ENCODE measurements around the gene GCNA.

GCNA gene

GRCh38 chrX:71532753-71533425 lies 45.3 kb upstream of the GCNA start, which contains the start of gene OGT:
Gene OGT (plus strand): TSS chrX:71533104. CDS start chrX:71533300, 196 bp downstream.
- peak within 1 kb of the TSS; percentile 93 for H3K4me2 ChIP-seq (ENCODE audit: low read depth, low read length, poor library complexity, severe bottlenecking)
- H3K27me3 ChIP-seq (ENCODE audit: insufficient read depth, low read length, poor library complexity, severe bottlenecking) = no peaks in the 10 kb centered on the region
- peak within 1 kb of the TSS; percentile 95 for H3K9ac ChIP-seq (ENCODE audit: low read depth, low read length, poor library complexity, severe bottlenecking)
- peaks cover 4% of the 10 kb centered on the region; the same call in 1 of the 2 replicates for H3K36me3 ChIP-seq (ENCODE audit: insufficient read depth, low read length)
- H3F3A ChIP-seq (ENCODE audit: low read depth) = no peaks in the 10 kb centered on the region
- H2AFZ ChIP-seq (ENCODE audit: low read length) = peak within 1 kb of the TSS; percentile 93
- peaks cover 30% of the 10 kb centered on the region for H4K20me1 ChIP-seq (ENCODE audit: insufficient read depth, low read length, poor library complexity, severe bottlenecking)
- H3K9me2 ChIP-seq (replicated peaks; ENCODE audit: low read depth, low read length) = no peaks in the 10 kb centered on the region
- TF ChIP-seq, protein P1, sequence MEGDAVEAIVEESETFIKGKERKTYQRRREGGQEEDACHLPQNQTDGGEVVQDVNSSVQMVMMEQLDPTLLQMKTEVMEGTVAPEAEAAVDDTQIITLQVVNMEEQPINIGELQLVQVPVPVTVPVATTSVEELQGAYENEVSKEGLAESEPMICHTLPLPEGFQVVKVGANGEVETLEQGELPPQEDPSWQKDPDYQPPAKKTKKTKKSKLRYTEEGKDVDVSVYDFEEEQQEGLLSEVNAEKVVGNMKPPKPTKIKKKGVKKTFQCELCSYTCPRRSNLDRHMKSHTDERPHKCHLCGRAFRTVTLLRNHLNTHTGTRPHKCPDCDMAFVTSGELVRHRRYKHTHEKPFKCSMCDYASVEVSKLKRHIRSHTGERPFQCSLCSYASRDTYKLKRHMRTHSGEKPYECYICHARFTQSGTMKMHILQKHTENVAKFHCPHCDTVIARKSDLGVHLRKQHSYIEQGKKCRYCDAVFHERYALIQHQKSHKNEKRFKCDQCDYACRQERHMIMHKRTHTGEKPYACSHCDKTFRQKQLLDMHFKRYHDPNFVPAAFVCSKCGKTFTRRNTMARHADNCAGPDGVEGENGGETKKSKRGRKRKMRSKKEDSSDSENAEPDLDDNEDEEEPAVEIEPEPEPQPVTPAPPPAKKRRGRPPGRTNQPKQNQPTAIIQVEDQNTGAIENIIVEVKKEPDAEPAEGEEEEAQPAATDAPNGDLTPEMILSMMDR (conservative IDR thresholded peaks at IDR 0.05; ENCODE audit: low read length) = no peak
- TF ChIP-seq EZH2phosphoT487 (IDR thresholded peaks at IDR 0.05; ENCODE audit: borderline replicate concordance) = no peak
- no peaks in the 10 kb centered on the region for H3K9me3 ChIP-seq (ENCODE audit: insufficient read depth, low read depth, low read length)
- H3K4me3 ChIP-seq (ENCODE audit: low read length, poor library complexity, severe bottlenecking) = peak within 1 kb of the TSS; percentile 88
- H3K4me1 ChIP-seq (ENCODE audit: insufficient read depth, low read length, poor library complexity, severe bottlenecking) = peaks cover 10% of the 10 kb centered on the region
- peaks cover 63% of the 10 kb centered on the region for H3K79me2 ChIP-seq (ENCODE audit: insufficient read depth, low read length)

- H3F3A ChIP-seq (ENCODE audit: low read depth) = no peaks in the 10 kb centered on the region
- no peaks in the 10 kb centered on the region for H3K9me3 ChIP-seq (ENCODE audit: insufficient read depth, low read depth, low read length)
- peak overlapping the region; percentile 93 for H3K4me2 ChIP-seq (ENCODE audit: low read depth, low read length, poor library complexity, severe bottlenecking)
- H3K4me1 ChIP-seq (ENCODE audit: insufficient read depth, low read length, poor library complexity, severe bottlenecking) = peaks cover 14% of the 10 kb centered on the region
- TF ChIP-seq, protein P1 (conservative IDR thresholded peaks at IDR 0.05; ENCODE audit: low read length) = no peak
- no peak for TF ChIP-seq EZH2phosphoT487 (IDR thresholded peaks at IDR 0.05; ENCODE audit: borderline replicate concordance)
- H3K36me3 ChIP-seq (ENCODE audit: insufficient read depth, low read length) = peaks cover 9% of the 10 kb centered on the region; the same call in 1 of the 2 replicates
- peak overlapping the region; percentile 88 for H3K4me3 ChIP-seq (ENCODE audit: low read length, poor library complexity, severe bottlenecking)
- no peaks in the 10 kb centered on the region for H3K27me3 ChIP-seq (ENCODE audit: insufficient read depth, low read length, poor library complexity, severe bottlenecking)
- H3K9me2 ChIP-seq (replicated peaks; ENCODE audit: low read depth, low read length) = no peaks in the 10 kb centered on the region
- peak overlapping the region; percentile 95 for H3K9ac ChIP-seq (ENCODE audit: low read depth, low read length, poor library complexity, severe bottlenecking)
- no peak overlapping the region for H2AFZ ChIP-seq (ENCODE audit: low read length)
- peaks cover 69% of the 10 kb centered on the region for H3K79me2 ChIP-seq (ENCODE audit: insufficient read depth, low read length)
- peaks cover 36% of the 10 kb centered on the region for H4K20me1 ChIP-seq (ENCODE audit: insufficient read depth, low read length, poor library complexity, severe bottlenecking)
These were observed 44.8 kb upstream of the GCNA start for GRCh38 chrX:71533516-71533850.

DNA sequence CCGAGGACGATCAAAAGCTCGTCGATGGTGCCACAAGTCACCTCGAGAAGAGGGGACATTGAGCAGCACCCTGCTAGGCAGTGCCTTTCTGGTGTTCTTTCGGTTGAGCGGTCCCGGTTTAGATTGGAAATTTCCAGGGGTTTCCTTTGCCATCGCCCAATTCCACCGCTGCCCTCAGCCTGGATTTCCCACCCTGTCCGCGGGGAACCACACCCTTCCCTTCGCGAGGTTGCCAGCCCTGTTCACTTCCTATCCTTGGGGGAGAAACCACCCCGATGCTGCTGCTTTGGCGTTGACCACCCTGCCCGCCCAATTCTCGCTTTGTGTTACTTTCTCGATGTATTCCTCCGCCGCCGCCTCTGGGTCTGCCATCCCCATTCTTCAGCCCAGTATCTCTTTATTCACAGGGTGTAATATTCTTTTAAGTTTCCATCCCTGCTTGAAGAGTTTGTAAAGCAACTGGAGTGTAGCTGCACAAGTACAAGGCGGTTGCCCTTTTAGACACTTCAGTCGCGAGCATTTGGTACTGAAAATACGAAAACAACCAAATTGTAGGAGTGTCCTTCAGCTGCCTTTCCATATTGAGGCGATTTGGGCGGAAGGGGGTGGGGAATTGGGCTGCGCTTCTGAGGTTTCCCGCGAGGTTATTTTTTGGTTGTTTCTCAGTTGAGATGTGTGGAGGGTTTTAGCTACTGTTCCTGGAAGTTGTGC lies 44.2 kb upstream of the GCNA start:
- H3K9ac ChIP-seq (ENCODE audit: low read depth, low read length, poor library complexity, severe bottlenecking) = peak overlapping the region; percentile 95
- H3K4me3 ChIP-seq (ENCODE audit: low read length, poor library complexity, severe bottlenecking) = peak overlapping the region; percentile 88
- H4K20me1 ChIP-seq (ENCODE audit: insufficient read depth, low read length, poor library complexity, severe bottlenecking) = peaks cover 42% of the 10 kb centered on the region
- H3K27me3 ChIP-seq (ENCODE audit: insufficient read depth, low read length, poor library complexity, severe bottlenecking) = no peaks in the 10 kb centered on the region
- TF ChIP-seq, protein P1 (conservative IDR thresholded peaks at IDR 0.05; ENCODE audit: low read length) = no peak
- no peak for TF ChIP-seq EZH2phosphoT487 (IDR thresholded peaks at IDR 0.05; ENCODE audit: borderline replicate concordance)
- H3F3A ChIP-seq (ENCODE audit: low read depth) = no peaks in the 10 kb centered on the region
- H3K9me2 ChIP-seq (replicated peaks; ENCODE audit: low read depth, low read length) = no peaks in the 10 kb centered on the region
- H3K4me2 ChIP-seq (ENCODE audit: low read depth, low read length, poor library complexity, severe bottlenecking) = peak overlapping the region; percentile 93
- H3K9me3 ChIP-seq (ENCODE audit: insufficient read depth, low read depth, low read length) = no peaks in the 10 kb centered on the region
- H3K36me3 ChIP-seq (ENCODE audit: insufficient read depth, low read length) = peaks cover 11% of the 10 kb centered on the region; the same call in 1 of the 2 replicates
- peaks cover 14% of the 10 kb centered on the region for H3K4me1 ChIP-seq (ENCODE audit: insufficient read depth, low read length, poor library complexity, severe bottlenecking)
- H3K79me2 ChIP-seq (ENCODE audit: insufficient read depth, low read length) = peaks cover 74% of the 10 kb centered on the region
- H2AFZ ChIP-seq (ENCODE audit: low read length) = no peak overlapping the region

Measured in Loucy (cell line).